Measurements from ENCODE around the gene PSMD7. TPM values are rescaled to one million over a fixed set of nuclear protein-coding genes. Genes with fewer than 3 reads are reported as not detected.

Gene PSMD7
- total and polyA plus RNA-seq, 2 donors (not counting 1 experiment from before 2014, with no cell fraction given): 34.1 to 60.8 TPM

DNA sequence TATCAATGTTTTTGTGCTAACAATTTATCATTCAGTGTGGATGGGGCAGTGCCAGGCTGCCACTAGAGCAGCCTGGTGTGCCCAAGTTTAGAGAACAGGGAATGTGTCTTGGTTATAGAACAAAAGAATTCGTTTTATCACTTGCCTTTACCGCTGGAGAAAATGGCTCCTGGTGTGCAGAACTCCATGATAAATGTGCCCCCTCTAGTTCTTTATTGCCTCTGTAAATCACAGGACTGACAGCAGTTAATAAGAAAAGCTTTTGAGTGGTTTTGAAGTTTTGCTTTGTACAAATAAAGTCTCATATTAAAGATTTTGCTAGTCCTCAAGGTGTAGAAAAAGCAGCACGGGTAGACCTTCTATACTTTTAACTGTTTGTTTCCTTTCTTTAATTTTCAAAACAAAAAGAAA, 28.2 kb upstream of the PSMD7 start:
- no peak overlapping the region for H3K9ac ChIP-seq (ENCODE audit: low read length)
- H4K20me1 ChIP-seq (ENCODE audit: control insufficient read depth, insufficient read depth, low read length, poor library complexity, severe bottlenecking): no peaks in the 10 kb centered on the region
- no peak overlapping the region for H3K4me3 ChIP-seq (ENCODE audit: control extremely low read depth in 1 of 5, extremely low read depth in 1 of 5, insufficient read depth in 1 of 5, low read depth in 2 of 5, low read length in 4 of 5)
- ATAC-seq (ENCODE audit: low read depth): no peak
- Mint-ChIP-seq H3K4me3 (no peak overlapping the region), H3K9me3 (ENCODE audit: insufficient read depth) (no peaks in the 10 kb centered on the region), H3K27ac (no peak overlapping the region), H3K27me3 (peaks cover 9% of the 10 kb centered on the region), H3K4me1 (no peaks in the 10 kb centered on the region)
- no peak overlapping the region for H3K27ac ChIP-seq (ENCODE audit: low read length in 2 of 2)
- H3K79me2 ChIP-seq (ENCODE audit: control insufficient read depth, insufficient read depth, low read length): no peaks in the 10 kb centered on the region
- ChIA-PET CTCF (no interaction called here), POLR2A (no interaction called here)
- no peaks in the 10 kb centered on the region for H3K36me3 ChIP-seq (replicated peaks in 1 of 2; ENCODE audit: control extremely low read depth in 1 of 2, control insufficient read depth in 1 of 2, extremely low read depth in 1 of 2, insufficient read depth in 2 of 2, low read length in 1 of 2)
- 49% methylated on average over 2 of the region's 3 CpGs for WGBS (ENCODE audit: insufficient coverage)
- no peak overlapping the region for H3K4me2 ChIP-seq (replicated peaks; ENCODE audit: low read depth, low read length, poor library complexity, severe bottlenecking)
- no peak overlapping the region for H2AFZ ChIP-seq (ENCODE audit: insufficient read depth, low read depth, low read length, poor library complexity, severe bottlenecking)
- TF ChIP-seq, protein P1, sequence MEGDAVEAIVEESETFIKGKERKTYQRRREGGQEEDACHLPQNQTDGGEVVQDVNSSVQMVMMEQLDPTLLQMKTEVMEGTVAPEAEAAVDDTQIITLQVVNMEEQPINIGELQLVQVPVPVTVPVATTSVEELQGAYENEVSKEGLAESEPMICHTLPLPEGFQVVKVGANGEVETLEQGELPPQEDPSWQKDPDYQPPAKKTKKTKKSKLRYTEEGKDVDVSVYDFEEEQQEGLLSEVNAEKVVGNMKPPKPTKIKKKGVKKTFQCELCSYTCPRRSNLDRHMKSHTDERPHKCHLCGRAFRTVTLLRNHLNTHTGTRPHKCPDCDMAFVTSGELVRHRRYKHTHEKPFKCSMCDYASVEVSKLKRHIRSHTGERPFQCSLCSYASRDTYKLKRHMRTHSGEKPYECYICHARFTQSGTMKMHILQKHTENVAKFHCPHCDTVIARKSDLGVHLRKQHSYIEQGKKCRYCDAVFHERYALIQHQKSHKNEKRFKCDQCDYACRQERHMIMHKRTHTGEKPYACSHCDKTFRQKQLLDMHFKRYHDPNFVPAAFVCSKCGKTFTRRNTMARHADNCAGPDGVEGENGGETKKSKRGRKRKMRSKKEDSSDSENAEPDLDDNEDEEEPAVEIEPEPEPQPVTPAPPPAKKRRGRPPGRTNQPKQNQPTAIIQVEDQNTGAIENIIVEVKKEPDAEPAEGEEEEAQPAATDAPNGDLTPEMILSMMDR (IDR thresholded peaks at IDR 0.05): no peak
- TF ChIP-seq EZH2 (IDR thresholded peaks at IDR 0.05; ENCODE audit: borderline replicate concordance, insufficient read depth, low read depth, low read length, poor library complexity, severe bottlenecking): no peak
- intact Hi-C loops (cut with micrococcal nuclease): no loop called here
- no peaks in the 10 kb centered on the region for H3K4me1 ChIP-seq (ENCODE audit: control insufficient read depth in 2 of 2, insufficient read depth in 2 of 2, low read length in 2 of 2)
- H3K27me3 ChIP-seq (replicated peaks in 1 of 4; ENCODE audit: control extremely low read depth in 1 of 4, control insufficient read depth in 3 of 4, insufficient read depth in 4 of 4, low read length in 3 of 4): peaks cover 0 to 3% (median 0%) of the 10 kb centered on the region in 4 experiments
- no peak for DNase-seq
- H3K9me3 ChIP-seq (ENCODE audit: control extremely low read depth in 1 of 3, control insufficient read depth in 2 of 3, insufficient read depth in 1 of 3, low read length in 2 of 3): peaks cover 0 to 7% (median 7%) of the 10 kb centered on the region in 3 donors

DNA sequence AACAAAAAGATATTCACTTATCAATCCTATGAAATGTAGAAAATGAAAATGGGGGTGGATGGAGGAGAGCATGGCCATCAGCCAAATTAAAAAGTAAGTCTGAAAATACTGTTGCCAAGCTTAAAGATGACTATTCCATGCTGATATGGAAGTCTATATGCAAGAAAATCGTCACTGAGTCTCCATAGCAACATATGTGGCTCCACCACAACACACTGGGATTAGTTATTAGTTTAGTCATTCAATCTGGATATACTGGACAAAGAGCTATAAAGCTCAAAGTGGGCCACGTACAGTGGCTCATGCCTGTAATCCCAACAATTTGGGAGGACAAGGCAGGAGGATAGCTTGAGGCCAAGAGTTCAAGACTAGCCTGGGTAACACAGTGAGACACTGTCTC, 24.7 kb upstream of the PSMD7 start:
- CTCF ChIA-PET: no interaction called here
- Histone ChIP-seq H3K27me3 (replicated peaks in 1 of 4; ENCODE audit: control extremely low read depth in 1 of 4, control insufficient read depth in 3 of 4, insufficient read depth in 4 of 4, low read length in 3 of 4) (peaks cover 0 to 3% (median 0%) of the 10 kb centered on the region in 4 experiments), H4K20me1 (ENCODE audit: control insufficient read depth, insufficient read depth, low read length, poor library complexity, severe bottlenecking) (no peaks in the 10 kb centered on the region), H3K4me3 (ENCODE audit: control extremely low read depth in 1 of 5, extremely low read depth in 1 of 5, insufficient read depth in 1 of 5, low read depth in 2 of 5, low read length in 4 of 5) (no peak overlapping the region), H3K9me3 (ENCODE audit: control extremely low read depth in 1 of 3, control insufficient read depth in 2 of 3, insufficient read depth in 1 of 3, low read length in 2 of 3) (peaks cover 0 to 7% (median 7%) of the 10 kb centered on the region in 3 donors), H3K9ac (ENCODE audit: low read length) (no peak overlapping the region), H3K4me1 (ENCODE audit: control insufficient read depth in 2 of 2, insufficient read depth in 2 of 2, low read length in 2 of 2) (no peaks in the 10 kb centered on the region), H3K79me2 (ENCODE audit: control insufficient read depth, insufficient read depth, low read length) (no peaks in the 10 kb centered on the region), H3K36me3 (replicated peaks in 1 of 2; ENCODE audit: control extremely low read depth in 1 of 2, control insufficient read depth in 1 of 2, extremely low read depth in 1 of 2, insufficient read depth in 2 of 2, low read length in 1 of 2) (no peaks in the 10 kb centered on the region), H3K4me2 (replicated peaks; ENCODE audit: low read depth, low read length, poor library complexity, severe bottlenecking) (no peak overlapping the region), H3K27ac (ENCODE audit: low read length in 2 of 2) (no peak overlapping the region), H2AFZ (ENCODE audit: insufficient read depth, low read depth, low read length, poor library complexity, severe bottlenecking) (no peak overlapping the region)
- Mint-ChIP-seq H3K27me3 (peaks cover 10% of the 10 kb centered on the region), H3K4me3 (no peak overlapping the region), H3K9me3 (ENCODE audit: insufficient read depth) (no peaks in the 10 kb centered on the region), H3K27ac (no peak overlapping the region), H3K4me1 (no peaks in the 10 kb centered on the region)
- TF ChIP-seq, protein P1 (IDR thresholded peaks at IDR 0.05): no peak
- no peak for TF ChIP-seq EZH2 (IDR thresholded peaks at IDR 0.05; ENCODE audit: borderline replicate concordance, insufficient read depth, low read depth, low read length, poor library complexity, severe bottlenecking)
- WGBS (ENCODE audit: insufficient coverage): 75% methylated on average over 1 of the region's 2 CpGs
- no peak for ATAC-seq (ENCODE audit: low read depth)
- POLR2A ChIA-PET: no interaction called here
- no peak for DNase-seq
- intact Hi-C loops (cut with micrococcal nuclease): no loop called here

Data from B cell (primary cell).